Activated CD4-positive, CD25-positive, alpha-beta regulatory T cell treated with anti-CD3 and anti-CD28 coated beads, Interleukin-2, amount 50 U/mL, for 16 hours (primary cell): Measurements from ENCODE around the gene C12orf50.
"Not testable (repeated sequence)": the region's sequence is repeated elsewhere in the genome, so short reads cannot be mapped to it uniquely, and the experiment has no call there.

ENCODE experiments used
- DNase-seq: peaks from one replicate; pipeline ENCODE4 v3.0.0-alpha.2; 2020; ENCODE audit warnings: low read depth, low spot score

Gene C12orf50

GRCh38 chr12:87988534-87988933 is 40.7 kb downstream of the C12orf50 start:
- no peak for DNase-seq

GRCh38 chr12:87985069-87985675 is 44.0 kb downstream of the C12orf50 start:
- no peak for DNase-seq

GRCh38 chr12:87982208-87982607 is 47.0 kb downstream of the C12orf50 start:
- no peak for DNase-seq

- no peak for DNase-seq
Observed at GRCh38 chr12:87981495-87981894, 47.7 kb downstream of the C12orf50 start.

GRCh38 chr12:87975879-87976278 is 53.3 kb downstream of the C12orf50 start:
- DNase-seq = no peak

GRCh38 chr12:87967871-87968270 is 61.3 kb downstream of the C12orf50 start:
- DNase-seq = no peak

- no peak for DNase-seq
Observed at GRCh38 chr12:87960566-87960965, 68.6 kb downstream of the C12orf50 start.

GRCh38 chr12:87954028-87954427 is 75.2 kb downstream of the C12orf50 start:
- not testable (repeated sequence) for DNase-seq

GRCh38 chr12:87953256-87953860 is 75.8 kb downstream of the C12orf50 start:
- no peak for DNase-seq

GRCh38 chr12:87952850-87953249 is 76.4 kb downstream of the C12orf50 start:
- no peak for DNase-seq

GRCh38 chr12:87952223-87952622 is 77.0 kb downstream of the C12orf50 start:
- no peak for DNase-seq

- DNase-seq = no peak
Observed at GRCh38 chr12:87943762-87944161, 85.4 kb downstream of the C12orf50 start.

GRCh38 chr12:87943023-87943422 is 86.2 kb downstream of the C12orf50 start:
- no peak for DNase-seq

GRCh38 chr12:87939182-87939581 is 90.0 kb downstream of the C12orf50 start:
- no peak for DNase-seq

GRCh38 chr12:87935216-87935615 is 94.0 kb downstream of the C12orf50 start:
- no peak for DNase-seq

GRCh38 chr12:87933991-87934390 is 95.2 kb downstream of the C12orf50 start:
- no peak for DNase-seq

- no peak for DNase-seq
Observed at GRCh38 chr12:87931812-87932211, 97.4 kb downstream of the C12orf50 start.

- DNase-seq = no peak
Observed at GRCh38 chr12:87930627-87931026, 98.6 kb downstream of the C12orf50 start.
